Inflammatory macrophage treated with lipopolysaccharide for 4 hours (primary cell): ENCODE measurements around the gene ANKRD36.
A peak's percentile ranks its signal among the peaks of the same experiment; 100 is the strongest.
"Not testable (repeated sequence)": the region's sequence is repeated elsewhere in the genome, so short reads cannot be mapped to it uniquely, and the experiment has no call there.

Experiments used
- DNase-seq: peaks from one replicate; pipeline ENCODE4 v3.0.0-alpha.2; 2020

ANKRD36 gene

DNA sequence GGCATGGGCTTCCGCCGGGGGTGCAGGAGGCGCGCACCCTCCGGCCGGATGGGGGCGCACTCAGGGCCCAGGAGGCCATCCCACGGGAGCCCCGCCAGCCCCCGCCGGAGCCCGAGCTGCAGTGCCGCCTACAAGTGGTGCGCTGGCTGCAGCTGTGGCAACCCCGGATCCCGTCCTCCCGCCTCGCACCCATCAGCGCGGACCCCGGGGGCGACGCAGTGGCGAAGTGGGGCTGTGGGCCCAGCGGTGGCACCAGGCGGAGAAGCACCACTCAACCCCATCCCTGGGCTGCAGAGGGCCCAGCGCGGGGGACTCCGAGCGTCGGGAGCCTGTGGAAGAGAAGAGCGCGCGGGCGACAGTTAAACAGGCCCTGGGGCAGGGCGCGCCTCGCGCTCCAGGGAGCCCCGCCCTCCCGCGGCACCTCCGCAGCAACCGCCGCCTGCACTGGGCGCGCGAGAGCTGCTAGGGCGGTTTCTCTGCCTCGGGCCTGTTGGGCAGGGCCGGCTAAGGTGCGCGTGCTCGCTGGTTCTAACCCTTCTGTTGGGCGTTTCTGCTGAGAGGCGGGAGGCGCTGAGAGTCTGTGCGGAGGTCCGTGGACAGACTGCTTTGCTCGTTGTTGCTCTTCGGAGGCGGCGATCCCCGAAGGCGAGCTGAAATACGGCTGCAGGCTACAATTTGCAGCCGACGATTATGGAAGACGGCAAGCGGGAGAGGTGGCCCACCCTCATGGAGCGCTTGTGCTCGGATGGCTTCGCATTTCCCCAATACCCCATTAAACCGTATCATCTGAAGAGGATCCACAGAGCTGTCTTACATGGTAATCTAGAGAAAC is at the start of gene ANKRD36:
TSS of gene ANKRD36 (plus strand) at position 104 of the 832 bp plus-strand sequence. CDS start at position 691, 587 bp downstream.
- DNase-seq = peak; percentile 80

DNA sequence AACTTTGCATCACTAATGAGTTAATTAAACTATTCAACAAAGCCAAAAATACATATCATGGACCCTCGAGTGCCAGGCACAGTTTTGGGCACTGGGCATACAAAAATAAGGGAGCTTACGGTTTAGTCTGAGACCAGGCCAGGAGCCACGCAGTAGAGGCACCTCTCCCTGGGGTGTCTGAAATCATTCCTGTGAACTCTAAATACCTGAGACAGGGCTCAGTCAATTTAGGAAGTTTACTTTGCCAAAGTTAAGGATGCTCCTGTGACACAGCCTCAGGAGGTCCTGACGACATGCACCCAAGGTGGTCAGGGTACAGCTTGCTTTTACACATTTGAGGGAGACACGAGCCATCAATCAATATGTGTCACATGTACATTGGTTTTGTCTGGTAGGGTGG is 46.9 kb upstream of the ANKRD36 start:
- not testable (repeated sequence) for DNase-seq

DNA sequence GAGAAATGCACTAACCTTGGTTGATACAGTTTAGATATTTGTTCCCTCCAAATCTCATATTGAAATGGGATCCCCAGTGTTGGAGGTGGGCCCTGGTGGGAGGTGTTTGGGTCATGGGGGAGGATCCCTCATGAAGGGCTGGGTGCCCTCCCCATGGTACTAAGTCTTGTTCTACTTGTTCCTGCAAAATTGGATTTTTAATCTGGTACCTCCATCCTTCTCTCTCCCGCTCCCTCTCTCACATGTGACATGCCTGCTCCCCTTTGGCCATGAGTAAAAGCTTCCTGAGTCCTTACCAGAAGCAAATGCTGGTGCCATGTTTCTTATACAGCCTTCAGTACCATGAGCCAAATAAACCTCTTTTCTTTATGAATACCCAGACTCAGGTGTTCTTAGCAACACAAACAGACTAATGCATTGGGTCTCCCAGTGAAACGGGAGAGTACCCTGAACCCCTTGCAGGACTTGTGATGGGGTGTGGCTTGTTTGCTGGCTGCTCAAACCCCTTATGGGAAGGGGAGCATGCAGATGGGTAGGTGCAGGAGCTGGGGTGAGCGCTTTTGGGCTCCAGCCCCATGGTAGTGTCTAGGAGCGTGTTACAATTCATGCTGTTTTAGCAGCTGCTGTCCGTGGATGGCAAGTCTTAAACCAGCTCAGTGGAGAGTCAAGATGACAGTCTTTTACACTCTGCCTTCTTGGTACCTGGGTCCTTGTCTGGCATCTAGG is 45.5 kb upstream of the ANKRD36 start:
- DNase-seq = no peak

DNA sequence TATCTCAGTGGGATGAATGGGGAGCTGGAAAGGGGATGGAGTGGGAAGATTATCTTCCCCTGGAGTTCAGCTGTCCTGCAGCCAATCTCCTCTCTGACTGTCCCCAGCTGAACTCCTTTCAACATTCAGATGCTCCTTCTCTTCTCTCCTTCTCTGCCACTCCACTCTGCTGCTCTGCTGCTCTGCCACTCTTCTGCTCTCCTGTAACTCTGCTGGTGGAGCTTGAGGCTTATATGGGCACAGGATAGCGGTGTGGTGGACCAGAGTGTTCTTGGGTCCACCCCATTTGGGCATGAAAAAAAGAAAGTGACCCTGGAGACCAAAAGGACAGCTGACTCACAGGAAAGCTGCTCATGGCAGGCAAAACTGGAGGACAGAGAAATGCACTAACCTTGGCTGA is 44.9 kb upstream of the ANKRD36 start:
- DNase-seq = no peak

DNA sequence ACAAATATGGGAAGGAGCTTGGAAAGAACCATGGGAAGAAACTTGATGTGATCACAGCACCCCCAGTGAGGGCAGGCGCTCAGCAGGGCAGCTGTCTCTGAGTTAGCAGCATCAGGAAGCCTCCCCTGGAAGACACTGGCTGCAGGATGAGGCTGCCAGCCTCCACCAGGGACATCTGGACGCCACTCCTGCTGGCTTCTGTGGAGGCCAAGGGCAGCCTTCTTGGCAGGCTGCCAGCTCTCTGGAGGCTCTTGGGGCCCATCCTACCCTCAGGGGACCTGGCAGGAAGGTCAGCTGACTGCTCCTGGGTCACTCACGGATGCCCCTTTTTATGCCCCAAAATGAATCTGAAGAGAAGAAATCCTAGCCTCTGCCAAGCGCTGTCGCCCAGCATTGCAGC is 44.2 kb upstream of the ANKRD36 start:
- not testable (repeated sequence) for DNase-seq

DNA sequence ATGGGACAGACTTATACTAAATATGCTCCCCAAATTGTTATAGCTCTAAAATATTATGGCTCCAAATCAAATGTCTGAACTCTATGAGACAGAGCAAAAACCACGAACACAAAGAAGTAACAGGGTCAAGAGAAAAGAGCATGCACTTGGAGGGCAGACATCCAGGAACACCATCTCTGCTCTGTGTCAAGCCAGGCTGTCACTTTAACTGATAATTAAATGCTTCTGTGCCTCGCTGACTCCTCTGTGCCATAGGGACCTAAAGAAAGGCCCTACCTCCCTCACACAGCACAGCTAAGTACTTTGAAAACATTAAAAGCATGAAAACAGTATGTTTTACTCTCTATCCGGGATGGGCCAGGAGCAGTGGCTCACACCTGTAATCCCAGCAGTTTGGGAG is 42.0 kb upstream of the ANKRD36 start:
- not testable (repeated sequence) for DNase-seq

DNA sequence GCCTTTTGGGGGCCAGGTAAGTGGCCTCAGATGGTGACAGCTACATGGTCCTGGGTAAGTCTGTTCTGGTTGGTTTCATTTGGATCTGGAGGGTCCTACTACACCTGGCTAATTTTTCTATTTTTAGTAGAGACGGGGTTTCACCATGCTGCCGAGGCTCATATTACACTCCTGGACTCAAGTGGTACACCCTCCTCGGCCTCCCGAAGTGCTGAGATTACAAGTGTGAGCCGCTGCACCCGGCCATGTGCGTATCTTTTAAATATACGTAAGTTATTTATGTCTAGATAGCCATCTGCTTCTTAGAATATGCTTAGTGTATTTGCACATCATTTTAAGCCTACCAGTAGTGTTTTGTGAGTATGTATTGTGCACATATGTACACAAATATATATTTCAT is 35.7 kb upstream of the ANKRD36 start:
- not testable (repeated sequence) for DNase-seq

DNA sequence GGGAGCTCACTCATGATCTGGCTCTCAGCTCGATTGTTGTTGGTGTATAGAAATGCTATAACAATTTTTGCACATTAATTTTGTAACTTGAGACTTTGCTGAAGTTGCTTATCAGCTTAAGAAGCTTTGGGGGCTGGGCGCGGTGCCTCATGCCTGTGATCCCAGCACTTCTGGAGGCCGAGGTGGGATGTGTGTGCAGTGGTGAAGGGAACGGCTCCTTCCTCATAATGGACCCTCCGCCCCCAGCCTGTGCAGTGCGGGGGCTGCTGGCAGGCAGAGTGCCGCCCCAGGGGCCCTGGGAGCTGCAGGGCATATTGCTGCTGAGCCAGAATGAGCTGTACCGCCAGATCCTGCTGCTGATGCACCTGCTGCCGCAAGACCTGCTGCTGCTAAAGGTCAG is 32.1 kb upstream of the ANKRD36 start:
- DNase-seq = not testable (repeated sequence)

DNA sequence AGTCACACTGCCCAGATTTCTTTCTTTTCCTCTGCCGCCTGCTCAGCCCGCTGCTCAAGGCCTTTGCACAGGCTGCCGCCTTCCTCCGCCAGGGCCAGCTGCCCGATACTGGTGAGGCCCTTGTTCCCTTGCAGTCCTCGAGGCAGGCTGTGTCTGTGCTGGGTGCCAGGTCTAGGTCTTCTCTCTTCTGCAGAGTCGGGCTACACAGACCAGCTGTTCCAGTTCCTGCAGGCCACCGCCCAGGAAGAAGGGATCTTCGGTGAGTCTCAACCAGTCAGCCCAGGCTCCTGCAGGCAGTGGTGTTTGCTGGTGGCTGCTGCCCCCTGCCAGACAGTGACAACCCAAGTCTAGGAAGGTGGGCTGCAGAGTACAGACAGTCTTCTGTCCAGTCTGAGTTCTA is 30.7 kb upstream of the ANKRD36 start:
- DNase-seq = not testable (repeated sequence)

DNA sequence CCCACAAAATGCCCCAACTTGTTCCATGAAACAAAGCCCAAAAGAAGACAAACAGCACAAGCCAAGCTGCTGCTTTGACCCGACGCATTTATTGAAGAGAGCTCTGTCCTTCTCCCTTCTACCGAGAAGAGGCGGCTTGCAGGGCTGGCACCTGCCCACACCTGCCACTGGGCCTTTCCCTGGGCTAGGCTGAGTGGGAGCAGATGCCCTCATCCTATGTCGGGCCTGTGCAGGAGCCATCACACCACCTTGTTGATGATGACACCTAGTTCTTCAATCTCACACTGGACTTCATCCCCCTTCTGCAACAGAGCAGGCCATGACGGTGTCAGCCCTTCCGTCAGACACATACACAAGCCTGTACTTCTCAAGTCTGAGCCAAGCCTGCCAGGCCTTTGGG is 29.4 kb upstream of the ANKRD36 start:
- not testable (repeated sequence) for DNase-seq

DNA sequence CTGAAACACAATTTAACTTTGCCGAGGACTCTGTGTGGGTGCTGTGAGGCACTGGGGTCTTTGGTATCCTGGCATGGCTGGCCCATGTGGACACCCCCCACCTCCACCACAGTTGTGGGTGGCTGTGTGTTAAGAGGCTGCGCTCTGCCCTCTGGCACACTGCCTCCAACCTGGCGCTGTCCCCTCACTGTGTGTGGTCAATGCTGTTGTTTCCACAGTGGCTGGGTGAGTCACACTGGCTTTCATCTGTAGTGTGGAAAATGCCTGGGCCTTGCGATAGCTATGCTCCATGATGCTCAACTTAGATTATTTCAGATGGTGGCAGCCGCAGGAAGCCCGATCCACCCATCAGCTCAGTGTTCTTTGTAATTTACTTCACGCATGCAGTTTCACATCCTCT is 27.9 kb upstream of the ANKRD36 start:
- not testable (repeated sequence) for DNase-seq

DNA sequence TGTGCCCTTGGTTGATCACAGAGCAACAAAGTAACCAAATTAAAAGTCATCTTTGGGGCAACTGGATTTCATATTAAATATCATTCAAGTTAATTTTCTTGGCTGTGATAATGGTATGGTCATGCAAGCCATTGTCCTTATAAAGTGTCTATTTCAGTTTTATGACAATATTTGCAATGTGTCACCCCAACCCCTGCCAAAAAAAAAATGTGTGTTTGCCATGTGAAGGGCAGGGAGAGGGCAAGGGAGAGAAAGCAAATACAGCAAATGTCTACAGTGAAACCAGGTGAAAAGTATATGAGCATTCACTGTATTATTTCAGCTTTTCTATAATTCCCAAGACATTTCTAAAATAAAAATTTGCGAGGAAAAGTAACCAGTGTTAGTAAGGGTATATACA is 24.2 kb upstream of the ANKRD36 start:
- not testable (repeated sequence) for DNase-seq

DNA sequence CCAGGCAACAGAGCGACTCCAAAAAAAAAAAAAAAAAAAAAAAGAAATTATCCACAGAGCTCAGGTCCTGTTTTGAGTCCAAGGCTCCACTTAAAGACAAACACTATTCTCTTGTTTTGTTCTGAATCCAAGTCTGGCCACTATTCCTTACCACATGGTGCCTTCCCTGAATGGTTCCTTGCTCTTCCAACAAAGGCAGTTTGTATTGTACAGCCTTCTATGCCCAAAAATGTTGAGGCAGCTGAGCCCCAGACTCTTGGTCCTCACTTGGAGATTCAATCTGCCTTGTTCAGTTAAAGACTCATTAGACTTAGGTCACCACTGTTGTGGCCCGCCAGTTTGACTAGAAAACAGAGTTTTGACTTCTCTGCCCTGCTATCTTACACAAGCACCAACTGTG is 20.0 kb upstream of the ANKRD36 start:
- DNase-seq = not testable (repeated sequence)

DNA sequence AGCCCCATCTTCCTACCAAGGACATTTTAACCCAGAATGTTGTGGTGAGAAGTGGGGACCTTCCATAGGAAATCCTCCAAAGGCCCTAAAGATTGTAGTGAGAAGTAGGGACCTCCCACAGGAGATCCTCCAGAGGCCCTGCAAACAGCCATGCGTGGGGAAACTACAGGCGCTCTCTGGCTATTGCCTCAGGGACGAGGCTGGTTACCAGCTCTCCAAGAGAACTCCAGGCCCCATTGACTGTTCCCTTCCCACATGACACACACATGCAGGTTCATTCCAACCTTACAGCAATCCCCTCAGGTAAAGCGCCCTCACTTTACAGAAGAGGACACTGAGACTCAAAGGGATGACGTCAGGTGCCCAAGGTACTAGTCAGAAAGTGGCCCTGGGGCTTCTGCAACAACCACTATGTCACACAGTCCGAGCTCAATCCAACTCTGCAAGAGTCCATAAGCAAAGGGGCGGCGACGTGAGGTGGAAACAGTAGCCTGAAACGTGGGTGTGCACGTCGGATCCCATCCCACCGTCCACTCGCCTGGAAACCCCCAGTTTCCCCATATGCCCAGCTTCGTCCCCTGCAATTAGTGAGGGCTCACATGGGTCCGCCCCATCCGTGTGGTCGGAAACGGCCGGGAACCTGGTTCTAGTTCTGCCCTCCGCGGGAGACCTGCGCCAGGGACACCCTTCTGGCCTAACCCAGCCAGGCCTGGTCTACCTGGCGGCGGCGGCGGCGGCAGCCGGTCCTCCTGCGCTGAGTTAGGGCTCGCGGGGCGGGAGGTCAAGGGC is 18.8 kb upstream of the ANKRD36 start:
- DNase-seq = not testable (repeated sequence)

DNA sequence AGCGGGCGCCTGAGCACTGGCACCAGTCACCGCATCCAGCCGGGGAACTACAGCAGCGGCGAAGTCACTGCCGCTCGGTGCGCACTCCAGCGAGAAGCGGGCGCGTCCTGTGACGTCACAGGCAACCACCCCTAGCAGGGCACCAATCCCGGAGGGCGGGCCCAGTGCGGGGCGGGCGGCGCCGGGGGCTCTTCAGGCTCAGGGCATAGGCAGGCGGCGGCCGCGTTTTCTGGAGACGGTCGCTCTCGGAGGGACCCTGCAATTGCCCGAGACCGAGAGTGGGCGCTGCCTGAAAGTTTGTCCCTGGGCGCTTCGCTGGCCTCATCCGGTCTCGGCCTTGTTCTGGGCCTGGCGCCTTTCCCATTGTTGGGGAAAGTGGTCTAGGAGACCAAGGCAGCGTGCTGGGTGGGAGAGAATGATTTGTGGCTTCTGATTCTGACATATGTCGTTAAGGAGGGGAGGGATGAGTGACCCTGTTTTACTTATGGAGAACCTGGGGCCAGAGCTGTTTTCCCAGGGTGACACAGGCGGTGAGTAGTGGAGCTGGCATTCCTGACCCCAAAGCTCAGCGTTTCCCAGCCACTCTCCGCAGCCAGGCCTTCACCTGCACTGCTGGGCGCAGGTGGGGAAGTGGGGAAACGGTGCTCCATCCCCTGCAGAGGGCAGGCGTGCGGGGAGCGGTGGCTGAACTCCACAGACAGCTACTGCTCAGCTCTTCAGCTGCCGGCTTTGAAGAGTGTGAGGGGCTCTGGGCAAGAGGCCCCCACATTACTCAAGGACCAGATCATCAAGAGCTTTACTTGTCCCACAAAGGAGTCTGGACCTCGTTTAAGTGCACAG is 18.0 kb upstream of the ANKRD36 start, which contains the start of gene FAHD2B:
TSS of gene FAHD2B (minus strand) at position 111 of the 840 bp plus-strand sequence. CDS start 3,176 bp downstream, outside the sequence.
- DNase-seq = peak; percentile 59

DNA sequence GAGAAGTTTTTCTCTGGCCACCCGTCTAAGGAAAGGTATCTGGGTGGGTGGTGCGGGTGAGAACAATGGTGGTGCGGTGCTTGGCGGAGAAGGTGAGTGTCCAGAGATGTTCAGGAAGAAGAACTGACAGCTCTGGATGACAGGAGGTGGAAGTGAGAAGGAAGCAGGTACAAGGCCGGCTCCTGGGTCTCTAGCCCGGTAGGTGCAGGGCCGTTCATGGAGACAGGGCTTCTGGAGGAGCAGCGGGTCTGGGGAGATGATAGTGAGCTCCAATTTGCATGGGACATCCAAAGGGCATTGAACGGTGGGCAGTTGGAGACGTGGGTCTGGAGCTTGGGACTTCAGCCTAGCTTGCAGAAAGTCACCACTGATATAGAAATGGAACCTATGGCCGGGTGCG is 17.3 kb upstream of the ANKRD36 start:
- no peak for DNase-seq

DNA sequence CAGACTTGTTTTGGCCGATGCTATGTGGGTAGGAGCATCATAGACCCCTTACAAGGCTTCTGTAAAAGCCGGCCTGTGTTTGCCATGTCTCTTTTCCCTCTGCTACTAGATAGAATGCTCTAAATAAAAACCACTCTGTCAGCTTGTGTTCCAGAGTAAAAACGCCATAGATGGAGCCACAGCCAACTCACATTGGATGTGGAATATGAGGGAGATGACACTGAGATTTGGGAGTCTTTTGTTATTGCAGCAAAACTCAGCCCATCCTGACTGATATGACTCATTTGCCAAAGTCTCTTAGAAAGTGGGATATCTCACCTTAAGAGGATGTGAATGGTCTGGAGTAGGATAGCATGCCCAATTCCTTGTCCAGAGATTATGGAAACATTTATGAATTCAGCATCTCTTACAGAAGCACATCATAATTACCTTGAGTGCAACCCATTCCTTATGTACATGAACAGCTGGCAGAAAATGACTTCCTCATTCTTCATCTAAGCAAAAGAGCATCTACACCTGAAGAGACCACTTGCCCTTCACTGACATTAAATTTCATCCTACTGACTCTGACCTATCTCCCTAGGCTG is 14.1 kb upstream of the ANKRD36 start:
- DNase-seq = not testable (repeated sequence)

DNA sequence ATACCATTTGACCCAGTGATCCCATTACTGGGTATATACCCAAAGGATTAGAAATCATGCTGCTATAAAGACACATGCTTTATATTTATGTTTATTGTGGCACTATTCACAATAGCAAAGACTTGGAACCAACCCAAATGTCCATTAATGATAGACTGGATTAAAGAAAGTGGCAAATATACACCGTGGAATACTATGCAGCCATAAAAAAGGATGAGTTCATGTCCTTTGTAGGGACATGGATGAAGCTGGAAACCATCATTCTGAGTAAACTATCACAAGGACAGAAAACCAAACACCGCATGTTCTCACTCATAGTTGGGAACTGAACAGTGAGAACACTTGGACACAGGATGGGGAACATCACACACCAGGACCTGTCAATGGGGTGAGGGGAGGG is 6.1 kb upstream of the ANKRD36 start:
- not testable (repeated sequence) for DNase-seq

DNA sequence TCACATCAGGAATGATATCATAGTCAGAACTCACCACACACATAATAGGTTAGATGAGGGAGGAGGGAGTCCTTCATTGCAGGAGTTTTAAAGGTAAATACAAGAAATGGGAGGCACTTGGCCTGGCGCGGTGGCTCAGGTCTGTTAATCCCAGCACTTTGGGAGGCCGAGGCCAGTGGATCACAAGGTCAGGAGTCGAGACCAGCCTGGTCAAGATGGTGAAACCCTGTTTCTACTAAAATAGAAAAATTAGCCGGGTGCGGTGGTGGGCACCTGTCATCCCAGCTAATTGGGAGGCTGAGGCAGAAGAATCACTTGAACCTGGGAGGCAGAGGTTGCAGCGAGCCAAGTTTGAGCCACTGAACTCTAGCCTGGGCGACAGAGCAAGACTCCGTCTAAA is 1.7 kb upstream of the ANKRD36 start:
- not testable (repeated sequence) for DNase-seq

DNA sequence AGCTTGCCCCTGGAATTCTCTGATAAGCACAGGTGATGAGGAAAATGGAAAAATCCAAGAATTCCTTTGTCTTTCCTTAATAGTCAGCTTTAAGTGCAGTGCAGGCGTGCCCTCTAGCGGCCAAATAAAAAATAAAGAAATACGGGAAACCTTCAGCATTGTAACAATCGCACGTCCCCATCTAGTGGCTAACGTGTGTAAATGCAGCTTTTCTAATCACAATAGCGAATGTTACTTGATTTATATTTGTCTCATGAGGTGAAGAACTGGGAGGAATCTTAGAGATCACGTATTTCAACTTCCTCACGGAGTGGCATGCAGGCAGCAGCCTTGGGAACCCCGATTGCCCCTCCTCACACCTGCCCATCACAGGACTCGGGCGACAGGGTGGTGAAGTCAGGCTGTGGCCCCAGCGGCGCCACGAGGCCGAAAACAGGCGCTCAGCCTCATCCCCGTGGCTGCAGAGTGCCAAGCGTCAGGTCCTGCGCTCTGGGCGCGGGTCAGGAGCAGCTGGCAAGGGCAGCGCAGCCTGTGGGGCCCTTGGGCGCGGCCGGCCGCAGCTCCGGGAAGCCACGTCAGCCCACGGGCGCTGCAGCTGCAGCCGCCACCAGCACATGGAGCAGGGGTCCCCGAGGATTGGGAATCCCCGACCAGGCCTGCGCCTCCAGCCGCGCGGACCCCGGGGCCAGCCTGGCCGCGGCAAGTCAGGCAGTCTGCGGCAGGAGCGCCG is 468 bp upstream of the ANKRD36 start:
- DNase-seq = peak; percentile 20

DNA sequence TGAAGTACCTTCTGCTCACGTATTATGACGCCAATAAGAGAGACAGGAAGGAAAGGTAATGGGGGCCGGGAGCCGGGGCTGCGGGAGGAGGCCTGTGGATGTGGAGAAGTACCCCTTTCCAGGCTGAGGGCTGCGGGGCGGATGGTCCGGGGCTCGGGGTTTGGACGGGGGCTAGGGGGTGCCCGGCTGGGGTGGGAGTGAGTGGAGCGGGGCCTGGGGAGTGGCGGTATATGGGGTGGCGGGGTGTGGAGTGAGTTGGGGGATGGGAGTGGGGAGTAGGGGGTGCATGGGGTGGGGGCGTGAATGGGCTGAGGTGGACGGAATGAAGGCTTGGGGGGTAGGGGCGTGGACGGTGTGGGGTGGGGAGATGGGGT is 916 bp downstream of the ANKRD36 start:
- DNase-seq = not testable (repeated sequence)
